NCI-H2107 (cell line): ENCODE data around the gene MBNL1.
"Not testable (repeated sequence)": the region's sequence is repeated elsewhere in the genome, so short reads cannot be mapped to it uniquely, and the experiment has no call there.

Source experiments
- DNase-seq: peaks from one replicate; lab custom pipeline; 2025; lab: John Stamatoyannopoulos, UW

Gene MBNL1

GRCh38 chr3:152319831-152320617, 51.3 kb downstream of the MBNL1 start:
- no peak for DNase-seq

GRCh38 chr3:152321200-152321954, 52.6 kb downstream of the MBNL1 start:
- no peak for DNase-seq

- no peak for DNase-seq
Measured at GRCh38 chr3:152321955-152322377, 53.2 kb downstream of the MBNL1 start.

DNA sequence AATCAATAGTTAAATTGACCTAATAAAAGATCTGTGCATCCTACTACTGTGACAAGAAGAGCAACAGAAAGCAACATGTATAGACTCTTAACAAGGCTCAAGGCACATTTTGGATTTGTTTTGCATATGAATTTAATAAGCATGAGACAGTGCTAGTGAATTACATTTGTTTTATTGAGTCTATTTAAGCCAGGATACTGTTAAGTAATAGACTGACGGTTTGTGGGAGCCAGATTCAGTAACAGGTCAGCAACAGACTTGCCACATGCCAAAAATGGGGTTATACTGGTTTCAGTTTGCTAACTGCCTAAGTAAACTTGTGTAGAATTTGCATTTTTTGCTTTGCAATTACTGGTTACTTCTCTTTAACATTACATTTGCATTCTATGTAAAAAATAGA, 54.0 kb downstream of the MBNL1 start:
- DNase-seq: no peak

DNA sequence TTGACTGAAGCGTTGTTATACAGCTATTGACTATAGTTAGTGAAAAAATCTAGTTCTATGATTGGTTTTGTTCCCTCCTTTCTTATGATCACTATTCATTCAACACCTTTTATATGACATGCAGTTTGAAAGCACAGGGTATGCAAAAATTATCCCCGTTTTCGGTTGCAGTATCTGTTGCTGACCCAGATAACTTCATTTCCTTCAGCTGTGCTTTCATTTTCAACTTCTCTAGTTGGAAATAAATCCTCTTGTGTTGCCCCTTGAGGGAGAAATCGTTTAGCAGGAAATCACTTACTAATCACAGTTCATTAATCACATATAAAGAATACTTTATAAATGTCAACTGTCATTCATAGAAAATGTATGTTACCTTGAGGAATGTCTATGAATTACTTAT, 55.1 kb downstream of the MBNL1 start:
- no peak for DNase-seq

GRCh38 chr3:152325136-152325535, 56.4 kb downstream of the MBNL1 start:
- DNase-seq: no peak

DNA sequence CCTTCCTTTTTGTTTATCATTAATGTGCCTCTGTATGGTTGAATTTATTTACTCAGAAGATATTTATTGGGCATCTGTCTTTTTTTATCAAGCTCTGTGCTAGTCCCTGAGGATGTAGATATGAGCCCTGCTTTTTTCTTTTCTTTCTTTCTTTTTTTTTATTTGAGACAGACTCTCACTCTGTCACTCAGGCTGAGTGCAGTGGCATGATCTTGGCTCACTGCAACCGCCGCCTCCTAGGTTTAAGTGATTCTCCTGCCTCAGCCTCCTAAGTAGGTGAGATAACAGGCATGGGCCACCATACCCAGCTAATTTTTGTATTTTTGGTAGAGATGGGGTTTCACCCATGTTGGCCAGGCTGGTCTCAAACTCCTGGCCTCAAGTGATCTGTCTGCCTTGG, 58.5 kb downstream of the MBNL1 start:
- no peak for DNase-seq

- no peak for DNase-seq
Measured at GRCh38 chr3:152328841-152329240, 60.1 kb downstream of the MBNL1 start.

- no peak for DNase-seq
Measured at GRCh38 chr3:152330559-152330958, 61.8 kb downstream of the MBNL1 start.

- no peak for DNase-seq
Measured at GRCh38 chr3:152331018-152331541, 62.4 kb downstream of the MBNL1 start.

DNA sequence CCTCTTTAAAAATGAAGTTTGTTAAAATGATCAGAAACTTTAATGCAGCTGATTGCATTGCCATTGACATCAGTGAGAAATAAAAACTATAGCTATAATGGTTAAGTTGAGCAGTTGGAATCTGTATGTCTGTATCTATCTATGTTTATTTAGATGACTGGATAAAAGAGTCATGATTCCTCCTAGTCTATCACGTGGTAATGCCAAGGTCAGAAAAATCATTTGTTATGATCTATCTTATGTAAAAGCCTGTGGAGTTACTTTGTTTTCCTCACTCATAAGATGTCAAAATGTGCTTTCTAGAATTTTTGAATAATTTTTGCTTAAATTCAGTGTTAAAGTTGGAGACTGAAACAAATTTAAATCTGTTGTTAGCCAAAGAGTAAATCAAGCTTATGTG, 63.3 kb downstream of the MBNL1 start:
- no peak for DNase-seq

DNA sequence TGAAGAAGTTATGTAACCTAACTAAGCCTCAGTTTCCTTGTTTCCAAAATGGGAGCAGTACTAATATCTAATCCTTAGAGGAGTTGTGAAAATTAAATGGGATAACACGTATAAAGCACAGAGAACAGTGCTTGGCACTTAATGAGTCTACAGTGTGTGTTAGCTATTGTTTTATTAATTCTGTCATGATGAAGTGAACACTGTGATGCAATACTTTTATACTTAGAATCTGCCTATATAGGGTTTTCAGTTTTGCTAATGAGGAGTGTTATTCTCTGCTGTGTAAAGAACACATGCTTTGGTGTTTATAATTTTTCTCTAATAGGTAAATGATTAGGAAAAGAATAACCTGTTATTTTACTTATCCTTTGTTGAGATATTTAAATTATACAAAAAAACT, 65.2 kb downstream of the MBNL1 start:
- DNase-seq: no peak

GRCh38 chr3:152334761-152335160, 66.0 kb downstream of the MBNL1 start:
- DNase-seq: no peak

DNA sequence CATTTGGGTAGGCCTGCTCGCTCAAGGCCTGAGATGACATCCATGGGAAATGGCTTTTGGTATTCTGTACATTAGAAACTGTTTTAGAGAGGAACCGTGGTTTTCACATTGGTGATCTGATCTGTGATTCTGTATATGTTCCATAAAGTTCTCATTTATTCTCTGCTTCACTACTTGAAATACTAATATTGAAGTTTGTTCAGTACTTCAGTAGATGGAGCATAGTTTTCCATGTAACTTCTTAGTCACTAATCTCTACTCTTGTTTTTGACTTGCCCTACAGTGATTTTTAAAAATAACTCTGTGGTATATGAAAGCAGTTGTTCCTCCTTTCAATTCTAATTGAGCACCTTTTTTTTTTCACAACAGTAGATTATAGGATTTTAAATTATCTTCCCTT, 66.5 kb downstream of the MBNL1 start:
- DNase-seq: no peak

GRCh38 chr3:152337337-152337736, 68.6 kb downstream of the MBNL1 start:
- DNase-seq: not testable (repeated sequence)

- DNase-seq: no peak
Measured at GRCh38 chr3:152338159-152338720, 69.5 kb downstream of the MBNL1 start.

- DNase-seq: no peak
Measured at GRCh38 chr3:152339881-152340505, 71.3 kb downstream of the MBNL1 start.

DNA sequence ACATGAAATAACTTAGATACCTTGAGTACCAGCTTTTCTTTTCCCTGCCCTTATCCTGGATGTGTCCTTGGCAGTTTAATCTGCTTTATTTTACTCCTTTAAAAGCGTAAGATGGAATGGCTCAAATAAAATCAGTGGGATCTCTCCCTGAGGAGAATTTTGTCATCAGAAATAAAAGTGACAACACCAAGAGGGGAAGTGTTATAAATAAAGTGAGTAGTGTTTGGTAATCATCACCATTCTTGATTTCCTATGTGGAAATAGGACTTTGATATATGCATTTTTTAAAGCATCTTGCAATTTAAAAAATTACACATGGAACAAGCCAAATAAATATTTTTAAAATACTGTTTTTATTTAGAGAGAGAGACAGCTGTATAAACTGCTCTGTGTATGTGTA, 76.5 kb downstream of the MBNL1 start:
- no peak for DNase-seq

- DNase-seq: no peak
Measured at GRCh38 chr3:152346058-152346457, 77.3 kb downstream of the MBNL1 start.

GRCh38 chr3:152346740-152347139, 78.0 kb downstream of the MBNL1 start:
- no peak for DNase-seq

DNA sequence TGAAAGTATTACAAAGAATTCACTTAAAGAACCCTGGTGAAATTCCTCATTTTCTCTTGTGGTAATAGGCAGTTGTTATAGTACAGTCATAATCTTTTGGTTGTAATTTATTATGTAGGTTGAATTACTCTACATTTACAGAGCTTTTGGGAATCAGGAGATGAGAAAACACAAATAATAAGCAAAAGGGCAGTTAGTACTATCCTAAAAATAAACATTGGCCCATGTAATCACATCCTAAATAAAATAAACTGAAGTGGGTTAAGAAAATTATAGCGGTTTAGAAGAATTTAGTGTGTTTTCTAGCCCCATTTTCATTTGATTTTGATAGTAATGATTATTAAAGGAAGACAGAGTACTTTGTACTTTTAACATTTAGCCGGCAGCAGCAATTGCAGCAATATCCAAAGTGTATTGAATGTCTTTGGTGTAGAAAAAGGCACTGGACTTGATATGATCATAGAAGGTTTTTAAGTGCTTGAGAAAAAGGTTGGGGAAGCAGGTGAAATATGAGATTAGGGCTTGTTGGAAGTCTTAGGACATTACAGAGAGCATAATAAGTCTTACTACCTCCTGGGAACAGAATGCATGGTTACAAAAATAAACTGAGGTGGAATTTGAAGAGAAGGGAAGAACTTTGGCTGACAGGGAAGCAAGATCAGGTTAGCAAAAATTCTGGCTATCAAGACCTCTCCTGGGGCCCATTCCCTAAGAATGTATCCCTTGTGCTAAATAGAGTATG, 79.9 kb downstream of the MBNL1 start:
- no peak for DNase-seq

GRCh38 chr3:152349392-152349791, 80.7 kb downstream of the MBNL1 start:
- DNase-seq: no peak
